ENCODE measurements around the gene SH3GL3.

DNA sequence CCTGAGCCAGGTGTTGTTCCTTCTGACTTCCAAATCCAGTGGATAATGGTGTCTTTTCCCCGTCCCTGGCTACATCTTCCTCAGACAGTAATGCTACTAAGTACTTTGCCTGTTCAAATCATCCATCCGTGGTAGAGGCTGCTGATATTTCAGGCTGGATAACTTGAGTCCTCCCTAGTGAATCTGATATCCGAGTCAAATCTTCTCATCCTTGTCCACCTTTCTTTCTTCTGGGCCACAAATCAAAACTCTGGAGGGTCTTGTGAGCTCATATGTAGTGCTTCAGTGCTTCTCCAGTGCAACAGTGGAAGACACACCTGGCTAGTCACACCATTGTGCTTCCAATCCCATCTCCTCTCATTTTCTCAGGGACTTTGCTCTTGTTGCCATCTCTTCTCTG, 11.2 kb downstream of the SH3GL3 start:
- TF ChIP-seq ZNF558 (tag by site-specific recombination; IDR thresholded peaks at IDR 0.05) = no peak
- TF ChIP-seq ZNF350 (tag by site-specific recombination; IDR thresholded peaks at IDR 0.05) = no peak
- no peak for TF ChIP-seq ZNF549 (tag by site-specific recombination; IDR thresholded peaks at IDR 0.05)
